HG02588 (cell line): ENCODE data around the gene DSCAM.

Experiments
- ATAC-seq: cut with Tn5 transposase; IDR thresholded peaks from one replicate; pipeline ENCODE4 v1.9.1; 2021; ENCODE audit warnings: mild to moderate bottlenecking, moderate library complexity; ENCODE audit not compliant: unreplicated experiment

Gene DSCAM

DNA sequence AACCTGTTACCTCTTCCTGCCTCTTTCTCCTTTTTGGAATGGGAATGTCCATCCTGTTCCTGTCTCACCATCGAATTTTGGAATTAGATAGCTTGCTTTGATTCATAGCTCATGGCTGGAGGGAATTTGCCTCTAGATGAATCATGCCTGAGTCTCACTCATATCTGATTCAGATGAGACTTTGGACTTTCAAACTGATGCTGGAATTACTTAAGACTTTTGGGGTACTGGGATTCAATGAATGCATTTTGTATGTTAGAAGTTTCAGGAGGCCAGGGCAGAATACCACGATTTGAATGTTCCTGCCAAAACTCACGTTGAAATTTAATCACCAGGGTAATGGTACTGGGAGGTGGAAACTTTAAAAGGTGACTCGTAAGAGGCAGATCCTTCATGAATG, 132.4 kb downstream of the DSCAM start:
- no peak for ATAC-seq

DNA sequence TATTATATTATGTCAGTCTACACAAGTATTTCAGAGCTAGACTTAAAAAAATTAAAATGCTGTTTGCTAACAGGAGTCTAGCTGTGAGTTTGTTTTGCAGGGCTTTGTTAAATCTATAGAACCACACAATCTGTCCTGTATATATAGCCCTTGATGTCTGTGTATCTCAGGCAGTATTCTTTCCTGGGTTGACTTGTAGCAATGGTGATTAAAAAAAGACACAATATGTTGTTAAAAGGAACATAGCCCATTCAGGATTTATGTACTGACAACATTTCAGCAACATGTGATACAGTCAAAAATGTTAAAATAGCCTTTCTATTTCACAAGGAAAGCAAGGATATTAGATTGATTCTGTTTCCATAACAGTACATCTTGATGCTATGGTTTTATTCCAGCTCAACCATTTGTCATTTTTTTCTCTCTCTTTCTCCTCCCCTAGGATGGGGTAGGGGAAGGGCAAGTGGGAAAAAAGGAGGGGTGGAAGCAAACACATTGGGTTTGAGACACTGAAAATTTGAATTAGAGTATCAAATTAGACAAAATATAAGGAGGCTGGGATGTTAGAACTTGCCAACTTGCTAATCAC, 139.2 kb downstream of the DSCAM start:
- no peak for ATAC-seq

DNA sequence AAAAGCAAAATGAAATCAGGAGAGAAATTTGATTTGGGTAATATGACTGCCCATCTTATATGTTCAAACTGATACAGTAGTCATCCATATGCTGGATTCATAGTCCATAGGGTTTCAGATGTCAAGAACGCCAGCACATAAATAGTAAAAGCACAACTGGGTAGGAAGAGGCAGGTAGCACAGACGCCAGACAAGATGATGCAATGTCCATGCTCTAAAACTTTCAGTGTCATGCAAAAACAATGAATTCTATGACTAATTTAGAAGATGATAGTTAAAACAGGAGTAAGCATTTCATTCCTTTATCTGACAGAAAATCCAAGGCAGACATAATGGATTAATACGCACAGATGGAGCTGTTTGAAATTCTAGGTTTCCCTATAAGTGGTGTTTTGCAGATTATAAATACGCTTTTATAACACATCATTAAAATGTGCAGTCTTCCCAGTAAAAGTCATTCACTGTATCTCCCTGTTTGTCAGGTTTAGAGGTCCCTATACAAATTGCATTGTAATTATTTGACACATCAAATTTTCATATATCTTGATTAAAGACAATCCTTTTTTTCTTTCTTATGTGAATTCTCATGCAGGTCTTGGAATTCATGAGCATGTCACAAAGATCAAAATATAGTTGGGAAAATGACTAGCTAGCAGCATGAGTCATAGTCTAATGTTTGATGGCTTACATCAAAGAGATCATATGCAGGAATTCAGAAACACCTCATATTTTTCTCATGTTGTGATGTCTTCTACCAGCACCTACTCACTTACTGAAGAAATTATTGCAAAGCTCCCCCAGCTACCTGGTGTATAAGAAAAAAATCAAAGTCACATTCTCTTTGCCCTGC, 139.9 kb downstream of the DSCAM start:
- no peak for ATAC-seq

DNA sequence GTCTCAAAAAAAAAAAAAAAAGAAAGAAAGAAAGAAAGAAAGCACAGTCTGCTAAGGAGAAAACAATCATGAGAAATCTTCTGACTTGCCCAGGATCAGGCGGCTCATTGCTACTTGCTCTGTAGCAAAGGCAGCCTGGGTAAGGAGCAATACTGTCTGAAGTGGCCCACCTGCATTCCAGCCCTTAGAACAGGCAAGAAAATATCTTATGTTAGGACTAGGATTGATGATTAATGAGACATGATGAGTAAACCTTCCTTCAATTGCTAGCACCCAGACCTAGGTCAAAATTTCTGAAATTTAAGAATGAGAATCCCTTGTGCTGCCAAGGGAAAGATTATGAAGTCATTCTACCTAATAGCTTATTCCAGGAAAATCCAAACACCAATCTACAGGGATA, 140.8 kb downstream of the DSCAM start:
- ATAC-seq, result no peak

DNA sequence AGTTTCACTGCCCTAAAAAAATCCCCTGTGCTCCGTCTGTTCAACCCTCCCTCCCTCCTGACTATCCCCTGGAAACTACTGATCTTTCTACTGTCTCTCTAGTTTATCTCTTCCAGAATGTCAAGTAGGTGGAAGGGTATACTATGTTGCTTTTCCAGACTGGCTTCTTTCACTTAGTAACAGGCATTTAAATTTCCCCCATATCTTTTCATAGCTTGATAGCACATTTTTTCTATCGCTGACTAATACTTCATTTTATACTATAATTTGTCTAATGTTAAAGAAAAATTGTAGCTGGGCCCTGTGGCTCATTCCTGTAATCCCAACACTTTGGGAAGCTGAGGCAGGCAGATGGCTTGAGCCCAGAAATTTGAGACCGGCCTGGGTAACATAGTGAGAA, 142.8 kb downstream of the DSCAM start:
- ATAC-seq, result no peak

DNA sequence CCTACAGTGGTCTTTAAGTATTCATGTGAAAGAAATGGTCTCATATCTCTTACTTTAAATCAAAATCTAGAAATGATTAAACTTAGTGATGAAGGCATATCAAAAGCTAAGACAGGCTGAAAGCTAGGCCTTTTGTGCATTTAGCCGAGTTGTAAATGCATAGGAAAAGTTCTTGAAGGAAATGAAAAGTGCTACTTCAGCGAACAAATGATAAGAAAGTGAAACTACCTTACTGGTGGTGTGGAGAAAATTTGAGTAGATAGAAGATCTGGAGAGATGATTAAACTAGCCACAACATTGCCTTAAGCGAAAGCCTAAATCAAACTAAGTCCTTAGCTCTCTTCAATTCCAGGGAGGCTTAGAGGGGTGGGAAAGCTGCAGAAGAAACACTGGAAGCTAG, 147.6 kb downstream of the DSCAM start:
- no peak for ATAC-seq

DNA sequence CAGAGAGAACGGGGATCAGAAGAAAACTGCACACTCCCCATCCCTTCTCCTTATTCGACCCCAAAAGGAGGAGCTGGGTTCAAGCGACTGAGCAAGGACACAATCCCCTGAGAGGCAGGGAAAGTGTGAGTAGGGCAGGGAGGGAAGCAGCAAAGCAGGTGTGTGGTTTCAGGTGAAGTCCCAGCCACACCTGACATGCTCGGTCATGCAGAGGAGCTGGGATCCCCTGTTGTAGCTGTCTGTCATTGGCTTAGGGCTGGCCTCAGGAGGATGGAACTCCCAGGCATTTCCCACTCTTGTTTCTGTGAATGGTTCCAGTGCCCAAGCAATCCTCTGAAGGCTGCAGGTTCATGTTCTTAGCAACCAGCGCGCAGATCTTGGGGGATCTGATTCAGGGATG, 150.7 kb downstream of the DSCAM start:
- ATAC-seq, result no peak

DNA sequence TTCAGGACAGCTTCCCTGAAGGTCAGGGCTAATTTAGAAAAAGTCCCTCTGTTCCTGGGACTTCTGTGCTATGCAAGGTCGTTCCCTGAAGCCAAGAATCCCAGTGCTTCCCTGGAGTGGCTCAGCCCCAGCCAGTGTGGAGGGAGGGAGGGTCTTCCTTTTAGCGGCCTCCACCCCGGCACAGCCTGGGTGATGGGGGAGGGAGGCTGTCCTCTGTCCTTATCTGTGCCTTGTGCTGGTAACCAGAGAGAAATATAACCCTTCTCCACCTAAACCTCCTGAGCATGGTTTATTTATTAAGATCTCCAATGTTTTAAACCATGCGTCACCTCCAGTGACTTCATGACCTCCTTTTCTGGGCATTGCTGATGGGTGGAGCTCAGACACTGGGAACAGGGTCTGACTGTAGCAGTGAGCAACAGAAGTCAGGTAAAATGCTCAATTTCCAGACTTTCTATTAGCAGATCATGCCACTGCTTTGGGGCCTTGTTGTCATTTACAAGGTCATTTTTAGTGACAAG, 157.1 kb downstream of the DSCAM start:
- no peak for ATAC-seq

DNA sequence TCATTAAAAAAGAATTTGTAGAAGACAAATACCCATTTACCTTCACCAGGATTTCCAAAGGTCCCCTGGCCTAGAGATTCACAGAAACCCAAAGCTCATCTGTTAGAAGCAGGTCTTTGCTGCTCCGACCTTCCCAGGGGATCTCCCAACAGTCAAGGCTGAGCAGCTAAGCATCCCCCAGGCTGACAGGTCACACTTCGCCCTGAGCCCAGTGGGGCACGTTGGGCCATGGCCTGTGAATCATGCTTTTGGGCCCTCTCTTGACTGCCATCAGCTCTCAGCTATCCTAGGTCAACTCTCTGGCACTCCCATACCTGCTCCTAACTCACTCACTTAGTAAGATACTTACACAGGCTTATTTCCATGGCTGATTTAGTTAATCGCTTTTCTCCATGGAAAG, 157.7 kb downstream of the DSCAM start:
- no peak for ATAC-seq

DNA sequence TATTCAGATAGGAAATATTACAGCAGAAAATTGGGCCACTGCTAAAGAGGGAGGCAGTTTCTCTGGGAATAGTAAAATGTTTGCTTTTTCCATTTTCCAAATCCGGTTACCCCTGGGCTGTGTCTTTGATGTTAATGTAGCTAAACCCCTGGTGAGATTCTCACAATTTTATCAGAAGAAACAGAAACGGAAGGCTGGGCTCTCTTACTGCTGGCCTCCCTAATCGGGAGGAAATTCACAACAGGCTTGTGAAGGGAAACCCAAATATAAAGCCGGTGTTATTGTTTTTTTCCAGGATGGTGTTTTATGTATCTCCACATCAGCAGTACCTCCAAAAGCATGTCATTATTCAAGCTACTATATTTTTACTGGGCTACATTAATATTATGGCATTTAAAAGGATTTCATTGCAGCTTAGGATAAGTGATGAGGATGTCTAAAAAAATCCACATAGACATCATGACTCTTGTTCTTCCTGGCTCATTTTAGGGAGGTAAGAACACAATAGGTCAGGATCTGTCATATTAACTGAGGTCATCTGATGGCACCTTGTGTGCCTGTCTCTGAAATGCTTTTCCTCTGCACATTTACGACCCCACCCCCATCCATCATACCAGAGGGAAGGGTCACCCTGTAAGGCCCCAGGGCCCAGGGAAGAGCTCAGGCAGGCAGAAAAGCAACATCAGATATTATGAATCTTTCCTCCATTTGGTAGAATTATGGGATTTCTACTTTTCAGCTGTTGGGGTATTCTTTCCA, 158.7 kb downstream of the DSCAM start:
- ATAC-seq, result no peak

DNA sequence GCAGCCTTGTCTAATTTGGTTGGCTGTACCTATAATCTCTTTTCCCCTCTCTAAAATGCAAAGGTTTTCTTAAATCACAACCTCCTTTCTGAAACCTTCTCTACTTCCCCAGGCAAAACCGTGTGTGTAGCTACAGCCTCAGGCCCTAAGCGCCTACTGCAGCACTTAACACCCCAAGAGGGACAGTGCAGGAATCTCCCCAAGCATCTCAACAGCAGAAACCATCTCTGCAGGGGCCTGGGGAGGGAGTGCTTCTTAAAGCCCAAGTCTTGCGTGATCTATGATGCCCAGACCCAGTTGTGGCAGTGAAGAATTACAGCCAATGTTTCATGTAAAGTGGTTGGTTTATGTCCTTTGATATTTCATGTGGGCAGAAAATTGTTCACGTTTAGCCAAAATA, 159.3 kb downstream of the DSCAM start:
- ATAC-seq, result no peak

DNA sequence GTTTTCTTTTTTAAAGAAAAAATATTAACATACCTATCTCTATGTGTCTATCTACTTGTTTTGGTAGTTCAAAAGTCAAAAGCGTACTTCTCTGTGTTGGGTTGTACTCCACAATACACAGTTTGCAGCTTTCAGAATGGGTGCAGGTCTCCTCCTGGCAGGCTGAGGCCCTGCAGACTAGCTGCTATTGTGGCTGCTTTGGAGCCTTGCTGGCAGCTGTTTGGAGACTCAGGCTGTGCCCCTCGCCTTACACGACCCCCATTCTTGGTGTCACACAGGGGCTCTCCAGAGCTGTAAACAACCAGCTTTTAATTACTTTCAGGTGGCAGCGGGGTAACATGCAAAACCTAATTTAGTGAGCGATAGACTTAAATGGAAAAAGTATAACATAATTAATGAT, 160.4 kb downstream of the DSCAM start:
- ATAC-seq, result no peak

DNA sequence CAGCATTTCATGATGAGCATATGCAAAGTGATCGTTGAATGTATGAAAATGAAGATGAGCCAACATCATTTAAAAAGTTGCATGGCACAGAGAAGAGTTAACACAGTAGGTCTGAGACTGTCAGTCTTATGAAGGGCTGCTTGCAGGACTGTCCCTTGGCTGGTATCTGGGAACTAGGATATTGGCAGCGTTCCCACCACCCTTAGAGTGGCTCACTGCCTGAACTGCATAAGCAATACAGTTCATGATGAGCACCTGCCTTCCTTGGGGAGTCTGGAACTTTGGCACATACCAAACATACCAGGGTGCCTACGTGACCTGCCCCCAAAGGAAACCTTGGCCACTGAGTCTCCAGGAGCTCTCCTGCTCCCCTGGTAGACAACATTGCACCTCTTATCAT, 161.8 kb downstream of the DSCAM start:
- ATAC-seq, result no peak

DNA sequence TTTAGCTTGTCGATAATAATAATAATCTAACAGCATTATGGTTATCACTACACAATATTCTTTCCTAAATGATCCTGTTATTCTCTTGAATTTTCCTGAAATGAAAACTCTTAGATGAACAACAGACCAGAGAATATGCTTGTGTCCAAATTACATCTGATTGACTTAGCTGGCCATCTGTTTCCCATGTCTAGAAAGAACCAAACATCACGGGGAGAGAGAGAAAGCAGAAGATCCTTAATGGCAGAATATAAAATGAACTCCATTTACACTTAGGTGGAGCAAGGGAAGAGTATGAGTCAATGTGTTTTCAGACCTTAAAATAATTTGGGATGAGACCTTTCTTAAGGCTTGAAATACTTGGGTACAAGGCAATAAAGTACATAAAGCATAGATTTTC, 162.2 kb downstream of the DSCAM start:
- no peak for ATAC-seq

DNA sequence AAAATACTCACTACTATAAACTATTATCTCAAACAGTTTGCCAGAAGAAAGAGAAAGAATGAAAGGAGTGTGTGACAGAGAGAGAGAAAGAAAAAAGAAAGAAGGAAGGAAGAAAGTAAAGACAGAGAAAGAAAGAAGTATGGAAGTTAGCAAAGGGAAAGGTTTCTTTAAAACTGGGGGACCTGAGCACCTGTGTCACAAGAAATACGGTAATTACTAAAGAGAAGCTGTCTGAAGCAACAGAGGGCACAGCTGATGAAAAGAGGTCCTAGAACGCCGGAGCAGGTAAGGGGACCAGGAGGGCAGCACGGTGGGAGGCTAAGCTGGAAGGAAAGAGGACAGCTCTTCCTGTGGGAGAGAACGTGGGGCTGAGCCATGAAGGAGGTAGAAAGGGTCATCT, 163.6 kb downstream of the DSCAM start:
- no peak for ATAC-seq

DNA sequence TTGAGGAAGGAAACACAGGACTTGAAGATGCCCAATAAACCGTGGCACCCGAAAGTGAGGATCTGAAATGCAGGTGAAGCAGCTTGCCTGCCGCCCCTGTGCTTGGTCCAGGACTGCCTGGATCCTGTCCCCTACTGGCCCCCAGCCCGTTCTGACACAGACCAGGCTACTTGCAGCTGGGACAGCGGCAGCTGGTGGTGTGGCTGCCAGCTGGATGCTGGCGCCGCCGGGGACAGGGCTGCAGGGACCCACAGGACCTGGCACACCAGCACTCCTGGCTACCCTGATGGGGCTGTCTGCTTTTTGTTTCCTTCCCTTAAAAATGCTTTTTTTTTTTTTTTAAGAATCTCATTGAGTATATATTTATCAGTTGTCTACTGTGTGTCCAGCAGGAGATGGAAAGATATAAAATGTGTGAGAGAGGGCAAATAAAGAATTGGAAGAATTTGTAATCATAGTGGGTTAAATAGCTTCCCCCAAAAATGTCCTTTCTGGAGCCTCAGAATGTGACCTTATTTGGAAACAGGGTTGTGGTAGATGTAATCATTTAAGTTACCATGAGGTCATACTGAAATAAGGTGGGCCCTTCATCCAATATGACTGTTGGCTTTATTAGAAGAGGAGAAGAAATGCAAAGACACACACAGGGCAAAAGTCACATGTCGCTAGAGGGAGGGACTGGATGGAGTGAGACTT, 165.6 kb downstream of the DSCAM start:
- ATAC-seq, result no peak

DNA sequence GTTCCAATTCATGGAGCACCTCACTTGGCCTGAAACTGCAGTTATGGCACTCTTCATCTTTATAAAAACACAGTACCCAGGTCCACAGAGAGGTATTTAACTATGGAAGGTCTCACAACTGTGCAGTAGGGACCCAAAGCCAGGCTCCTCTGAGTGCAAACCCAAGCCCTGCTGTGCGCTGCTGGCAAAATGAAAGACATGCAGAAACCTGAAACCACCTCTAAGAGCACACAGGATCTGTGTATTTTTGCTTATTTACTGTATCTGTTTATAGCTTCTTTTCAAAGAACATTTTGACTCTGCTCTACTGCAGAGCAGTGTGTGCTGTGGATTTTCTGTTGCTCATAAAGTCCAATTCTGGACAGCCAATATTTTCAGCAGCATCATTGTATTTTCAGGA, 166.6 kb downstream of the DSCAM start:
- ATAC-seq, result no peak

DNA sequence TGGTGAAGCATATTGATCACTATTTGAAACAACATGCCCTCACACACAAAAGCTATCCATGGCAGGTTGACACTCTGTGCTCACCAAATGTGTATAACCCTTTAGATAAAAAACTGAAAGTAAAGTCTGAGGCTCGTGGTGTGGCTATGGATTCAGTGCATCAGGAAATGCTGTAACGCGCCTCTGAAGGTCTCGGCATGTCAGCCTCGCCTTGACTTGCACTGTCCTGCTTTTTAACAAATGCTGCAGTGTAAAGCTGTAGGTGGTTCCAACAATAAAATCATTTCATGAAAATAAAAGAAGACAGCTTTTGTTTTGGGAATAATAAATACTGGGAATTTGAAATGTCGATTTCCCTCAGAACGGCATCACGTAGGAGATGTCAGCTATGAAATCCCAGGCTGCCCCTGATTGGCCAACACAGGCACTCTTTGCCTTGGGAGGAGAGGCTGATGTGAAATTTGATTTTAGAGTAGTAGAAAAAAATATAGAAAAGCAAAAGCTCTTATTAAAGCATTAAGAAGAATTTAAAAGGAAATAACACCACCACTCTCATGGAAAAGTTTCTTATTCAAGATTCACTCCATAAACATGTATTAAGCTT, 168.2 kb downstream of the DSCAM start:
- ATAC-seq, result no peak

DNA sequence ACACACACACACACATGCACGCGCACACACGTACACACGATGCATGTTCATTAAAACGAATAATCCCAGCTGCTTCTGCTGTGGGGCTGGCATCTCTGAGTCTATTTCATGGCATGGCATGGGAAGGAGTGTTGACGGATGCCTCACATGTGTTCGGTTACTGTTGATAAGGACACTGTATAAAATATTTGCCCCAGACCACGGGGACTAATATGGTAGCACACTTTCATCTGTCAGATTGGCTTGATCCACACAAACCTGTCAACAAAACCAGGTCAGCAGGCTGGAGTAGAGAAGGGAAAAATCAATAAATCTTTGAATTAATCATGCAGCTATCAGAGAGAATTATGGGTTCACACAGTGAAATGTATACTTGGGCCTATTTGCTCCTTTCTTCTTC, 171.9 kb downstream of the DSCAM start:
- ATAC-seq, result no peak

DNA sequence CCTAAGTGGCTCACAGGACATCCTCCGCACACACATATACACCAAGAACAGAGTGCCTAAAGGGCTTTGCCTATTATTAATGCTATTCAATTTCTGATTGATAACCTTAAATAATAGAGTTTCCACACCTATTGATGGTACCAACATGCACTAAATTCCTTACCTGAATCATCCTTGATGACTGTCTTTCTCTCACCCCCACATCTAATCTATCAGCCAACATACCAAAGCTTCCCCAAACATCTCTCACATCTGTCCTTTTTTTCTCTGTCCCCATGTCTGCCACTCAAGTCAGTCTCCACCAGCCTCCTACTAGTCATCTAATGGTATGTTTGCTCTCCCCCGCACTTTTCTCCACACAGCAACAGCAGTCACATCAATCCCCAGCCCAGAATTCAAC, 174.4 kb downstream of the DSCAM start:
- ATAC-seq, result no peak

DNA sequence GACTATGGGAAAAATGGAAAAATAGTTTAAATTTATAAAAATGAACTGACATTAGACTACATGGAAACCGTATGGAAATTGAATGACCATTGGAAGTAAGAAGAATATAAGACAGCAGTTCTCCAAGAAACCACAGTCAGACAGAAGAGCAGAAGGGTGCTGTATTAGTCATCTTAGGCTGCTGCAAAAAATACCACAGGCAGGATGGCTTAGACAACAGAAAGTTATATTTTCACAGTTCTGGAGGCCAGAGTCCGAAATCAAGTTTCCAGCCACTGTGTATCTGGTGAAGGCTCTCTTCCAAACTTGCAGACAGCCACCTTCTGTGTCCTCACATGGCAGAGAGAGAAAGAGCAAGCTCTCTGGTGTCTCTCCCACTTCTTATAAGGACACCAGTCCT, 175.2 kb downstream of the DSCAM start:
- no peak for ATAC-seq
